AG08395 (cell line): Measurements from ENCODE around the gene PAQR3.
A peak's percentile ranks its signal among the peaks of the same experiment; 100 is the strongest.
"Not testable (repeated sequence)": the region's sequence is repeated elsewhere in the genome, so short reads cannot be mapped to it uniquely, and the experiment has no call there.

Source experiments
- DNase-seq: peaks from one replicate; pipeline ENCODE4 v3.0.0; 2012; ENCODE audit warnings: mixed read lengths, low spot score

The PAQR3 gene

DNA sequence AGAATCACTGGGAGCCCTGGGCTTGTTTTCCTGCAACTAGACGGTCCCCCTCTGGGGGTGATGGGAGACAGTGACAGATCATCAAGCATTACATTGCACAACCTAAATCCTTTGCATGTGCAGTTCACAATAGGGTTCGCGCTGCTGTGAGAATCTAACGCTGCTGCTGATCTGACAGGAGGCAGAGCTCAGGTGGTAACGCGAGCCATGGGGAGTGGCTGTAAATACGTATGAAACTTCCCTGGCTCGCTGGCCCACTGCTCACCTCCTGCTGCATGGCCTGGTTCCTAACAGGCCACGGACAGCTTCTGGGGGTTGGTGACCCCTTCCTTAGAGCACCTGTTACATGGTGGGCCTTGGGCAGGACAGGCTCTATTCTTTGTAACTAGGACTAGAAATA lies 10.4 kb downstream of the PAQR3 start:
- DNase-seq, result no peak

DNA sequence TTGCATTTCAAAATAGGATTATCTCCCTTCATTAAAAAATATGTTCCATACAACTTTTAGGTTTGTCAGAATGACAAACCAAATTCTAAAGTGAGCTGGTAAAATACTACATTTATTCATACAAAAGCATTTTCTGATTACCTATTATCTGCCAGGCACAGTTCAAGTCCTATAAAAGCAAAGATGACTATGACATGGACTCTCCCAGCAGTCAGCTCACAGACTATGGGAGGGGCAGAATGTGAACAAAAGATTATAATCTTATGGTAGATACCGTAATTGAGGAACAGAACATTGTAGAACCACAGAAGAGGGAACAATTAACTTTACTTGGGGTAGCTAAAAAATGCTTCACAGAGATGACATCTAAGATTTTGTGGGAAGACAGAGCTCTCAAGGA lies 12.4 kb downstream of the PAQR3 start:
- no peak for DNase-seq

DNA sequence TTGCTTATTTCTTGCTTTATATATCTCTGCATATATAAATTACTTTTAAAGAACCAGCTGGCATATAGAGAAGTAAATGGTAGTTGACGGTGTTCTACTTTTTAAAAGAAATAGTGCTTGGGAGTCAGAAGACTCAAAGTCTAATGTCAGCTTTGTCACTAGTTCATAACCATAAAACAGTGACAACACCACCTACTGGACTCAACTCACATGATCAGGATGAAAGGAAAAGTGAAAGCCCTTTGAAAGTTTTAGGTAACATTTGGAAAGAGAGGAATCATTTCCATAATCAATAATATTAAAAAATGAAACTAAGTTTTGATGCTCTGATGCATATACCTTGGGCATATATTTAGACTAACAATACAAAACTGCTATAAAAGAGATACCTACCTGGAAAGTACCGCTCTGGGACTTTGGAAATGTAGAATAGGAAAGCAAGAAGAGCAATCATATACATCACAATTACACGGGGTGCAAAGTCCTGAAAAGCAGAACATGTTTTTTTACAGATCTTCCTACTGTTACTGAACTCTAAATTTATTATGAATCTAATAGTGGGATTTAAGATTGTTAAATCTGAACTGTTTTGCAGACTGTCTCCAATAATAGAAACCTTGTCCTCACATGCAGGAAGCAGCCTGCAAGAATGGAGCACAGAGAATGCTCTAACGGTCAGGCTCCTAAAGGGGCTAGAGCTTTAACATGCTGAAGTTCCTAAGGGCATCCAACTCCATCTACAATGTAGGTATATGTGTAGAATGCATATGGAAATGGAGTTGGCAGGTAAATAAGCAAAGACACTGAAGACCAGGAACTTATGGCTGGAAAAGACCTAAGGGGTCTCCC lies 15.6 kb downstream of the PAQR3 start:
- no peak for DNase-seq

DNA sequence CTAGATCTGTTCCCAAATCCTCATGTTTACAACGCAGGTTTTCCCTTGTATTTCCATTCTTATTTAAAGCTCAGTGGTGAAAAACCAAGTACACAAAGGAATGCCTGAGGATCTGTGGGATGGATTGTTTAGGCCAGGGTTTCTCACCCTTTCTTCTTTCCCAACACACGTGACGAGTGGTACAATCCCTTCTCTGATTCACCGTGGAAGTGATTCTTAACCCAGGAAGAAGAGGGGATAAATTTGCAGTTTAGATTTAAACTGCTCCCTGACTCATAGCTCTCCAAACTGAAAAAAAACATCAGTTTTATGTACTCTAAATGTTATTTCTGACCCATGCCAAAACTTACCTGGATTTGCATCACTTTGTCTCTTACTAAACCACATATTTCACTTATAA lies 17.0 kb downstream of the PAQR3 start:
- DNase-seq, result peak; percentile 38

DNA sequence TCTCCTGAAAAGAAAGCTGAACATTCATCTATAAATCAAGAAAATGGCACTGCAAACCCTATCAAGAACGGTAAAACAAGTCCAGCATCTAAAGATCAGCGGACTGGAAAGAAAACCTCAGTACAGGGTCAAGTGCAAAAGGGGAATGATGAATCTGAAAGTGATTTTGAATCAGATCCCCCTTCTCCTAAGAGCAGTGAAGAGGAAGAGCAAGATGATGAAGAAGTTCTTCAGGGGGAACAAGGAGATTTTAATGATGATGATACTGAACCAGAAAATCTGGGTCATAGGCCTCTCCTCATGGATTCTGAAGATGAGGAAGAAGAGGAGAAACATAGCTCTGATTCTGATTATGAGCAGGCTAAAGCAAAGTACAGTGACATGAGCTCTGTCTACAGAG lies 28.6 kb downstream of the PAQR3 start:
- DNase-seq, result no peak

DNA sequence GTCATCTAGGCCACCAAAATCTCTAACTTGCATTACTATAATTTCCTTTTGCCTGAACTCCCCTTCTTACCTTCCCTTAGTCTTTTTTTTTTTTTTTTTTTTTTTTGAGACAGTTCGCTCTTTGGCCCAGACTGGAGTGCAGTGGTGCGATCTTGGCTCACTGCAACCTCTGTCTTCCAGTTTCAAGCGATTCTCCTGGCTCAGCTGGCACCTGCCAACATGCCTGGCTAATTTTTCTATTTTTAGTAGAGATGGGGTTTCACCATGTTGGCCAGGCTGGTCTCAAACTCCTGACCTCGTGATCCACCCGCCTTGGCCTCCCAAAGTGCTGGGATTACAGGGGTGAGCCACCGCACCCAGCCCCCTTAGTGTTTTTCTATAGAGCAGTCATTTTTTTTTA lies 30.3 kb downstream of the PAQR3 start:
- not testable (repeated sequence) for DNase-seq

DNA sequence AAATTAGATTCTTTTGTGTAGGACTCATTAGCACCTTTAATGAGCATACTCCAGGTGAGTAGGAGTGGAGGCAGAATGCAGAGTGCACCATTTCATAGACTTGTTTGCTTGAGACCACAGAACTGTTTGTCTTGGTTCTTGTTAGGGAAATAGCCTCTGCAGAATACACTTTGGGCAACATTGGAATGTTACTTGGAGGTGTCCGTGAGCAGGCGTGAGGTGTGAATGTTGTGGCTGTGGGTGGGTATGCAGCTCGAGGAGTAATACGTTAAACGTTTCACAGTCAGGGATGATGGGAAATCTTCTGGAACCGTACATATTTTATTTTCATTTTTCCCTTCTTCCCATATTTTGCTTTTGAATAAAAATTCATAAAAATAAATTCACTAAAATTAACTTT lies 31.6 kb downstream of the PAQR3 start:
- DNase-seq, result no peak

DNA sequence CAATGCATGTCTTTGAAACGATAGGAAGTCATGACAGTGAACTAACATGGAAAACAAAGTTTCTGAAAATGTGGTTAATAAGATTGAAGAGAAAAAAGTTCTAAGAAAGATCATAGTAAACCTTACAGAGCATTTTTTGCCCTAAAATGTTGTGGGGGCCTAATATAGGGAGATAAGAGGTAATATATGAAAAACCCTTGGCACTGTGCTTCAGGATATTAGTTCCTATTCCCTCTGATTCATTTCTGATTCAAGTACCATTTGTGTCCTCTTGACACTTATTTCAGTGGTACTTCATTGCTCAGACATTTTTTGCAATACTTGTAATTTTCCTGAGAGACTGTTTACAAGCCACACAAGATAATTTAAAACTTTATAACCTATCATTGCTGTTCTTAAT lies 35.1 kb downstream of the PAQR3 start:
- no peak for DNase-seq

DNA sequence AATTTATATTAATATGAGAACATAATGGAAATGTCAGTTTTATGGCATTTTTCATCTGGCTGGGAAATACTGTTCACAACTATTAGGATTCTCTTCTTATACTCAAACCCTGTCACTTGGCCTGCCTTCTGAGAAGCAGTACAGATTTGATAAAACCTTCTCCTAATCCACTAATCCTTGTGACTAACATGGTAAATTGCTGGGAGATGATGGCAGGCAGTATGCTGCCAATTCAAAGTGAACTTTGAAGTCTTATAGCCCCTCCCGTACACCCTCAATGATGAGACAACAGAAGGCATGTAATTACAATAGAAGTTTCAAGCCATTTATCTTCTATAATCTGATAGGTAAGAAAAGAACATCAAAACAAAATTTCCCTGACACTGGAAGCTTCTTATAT lies 36.9 kb downstream of the PAQR3 start:
- no peak for DNase-seq

DNA sequence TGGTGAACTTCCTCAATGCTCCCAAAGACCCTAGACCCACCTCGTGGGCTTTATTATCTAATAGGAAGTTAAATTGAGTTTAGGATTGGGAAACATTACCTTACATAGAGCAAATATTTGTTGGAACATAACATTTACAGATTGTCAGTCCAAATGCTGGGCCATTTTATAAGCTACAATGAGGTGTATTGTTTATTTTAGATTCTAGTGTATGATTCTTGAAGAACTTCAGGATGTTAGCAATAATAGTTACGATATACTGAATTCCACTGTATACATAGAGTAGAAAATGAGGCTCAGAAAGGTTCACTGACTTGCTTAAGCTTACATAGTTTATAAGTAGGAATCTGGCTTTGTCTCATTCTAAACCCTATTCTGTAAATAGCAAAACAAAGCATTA lies 37.4 kb downstream of the PAQR3 start:
- no peak for DNase-seq

DNA sequence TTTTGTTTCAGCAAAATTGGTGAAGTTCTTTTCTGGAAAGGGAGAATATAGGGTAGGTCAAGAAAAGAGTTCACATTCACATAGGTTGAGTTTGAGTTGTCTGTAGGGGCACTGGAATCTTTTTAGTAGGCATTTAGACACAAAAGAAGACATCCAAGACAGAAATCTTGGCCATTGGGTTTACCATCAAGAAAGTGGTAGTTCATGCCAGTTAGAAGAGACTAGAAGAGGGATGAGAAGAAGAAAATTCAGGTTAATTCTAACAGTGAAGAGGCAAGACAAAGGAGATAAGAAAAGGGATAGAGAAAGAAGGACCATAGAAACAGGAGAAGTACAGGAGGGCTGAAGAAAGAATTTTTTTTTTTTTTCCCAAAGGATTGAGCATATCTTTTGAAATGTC lies 39.9 kb downstream of the PAQR3 start:
- DNase-seq, result no peak

DNA sequence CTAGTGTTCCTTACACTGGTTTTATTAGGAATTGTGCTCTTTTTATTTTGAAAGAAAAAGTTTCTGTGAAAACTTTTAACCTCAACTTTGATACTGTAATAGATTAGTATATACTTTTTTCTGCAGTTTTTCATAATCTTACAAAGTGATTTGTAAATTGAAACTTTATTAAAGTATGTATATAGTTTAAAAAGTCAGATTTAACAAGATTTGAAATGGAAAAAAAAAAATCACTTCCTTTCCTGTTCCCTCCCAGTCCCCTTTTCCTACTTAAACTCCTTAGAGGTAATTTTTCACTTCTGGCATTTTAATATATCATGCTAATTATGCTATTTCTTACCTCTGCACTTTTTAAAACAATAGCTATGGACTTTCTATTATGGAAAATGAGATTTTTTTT lies 49.3 kb downstream of the PAQR3 start:
- no peak for DNase-seq

DNA sequence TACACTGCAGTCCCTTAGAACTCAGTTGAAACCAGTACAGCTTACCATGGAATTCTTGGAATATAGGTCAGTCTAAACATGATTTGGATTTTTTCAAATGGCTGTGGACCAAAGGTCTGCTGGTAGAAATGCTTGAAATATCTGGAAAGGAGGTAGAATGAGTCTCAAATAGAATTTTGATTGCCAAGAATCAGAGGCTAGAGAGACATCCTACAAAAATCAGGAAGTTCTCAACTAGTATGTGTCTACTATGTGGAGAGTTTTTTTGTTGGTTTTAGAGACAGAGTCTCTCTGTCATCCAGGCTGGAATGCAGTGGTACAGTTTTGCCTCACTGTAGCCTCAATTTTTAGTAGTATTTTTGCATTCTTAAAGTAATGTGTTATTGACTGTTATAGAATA lies 53.6 kb downstream of the PAQR3 start:
- DNase-seq, result peak; percentile 39

DNA sequence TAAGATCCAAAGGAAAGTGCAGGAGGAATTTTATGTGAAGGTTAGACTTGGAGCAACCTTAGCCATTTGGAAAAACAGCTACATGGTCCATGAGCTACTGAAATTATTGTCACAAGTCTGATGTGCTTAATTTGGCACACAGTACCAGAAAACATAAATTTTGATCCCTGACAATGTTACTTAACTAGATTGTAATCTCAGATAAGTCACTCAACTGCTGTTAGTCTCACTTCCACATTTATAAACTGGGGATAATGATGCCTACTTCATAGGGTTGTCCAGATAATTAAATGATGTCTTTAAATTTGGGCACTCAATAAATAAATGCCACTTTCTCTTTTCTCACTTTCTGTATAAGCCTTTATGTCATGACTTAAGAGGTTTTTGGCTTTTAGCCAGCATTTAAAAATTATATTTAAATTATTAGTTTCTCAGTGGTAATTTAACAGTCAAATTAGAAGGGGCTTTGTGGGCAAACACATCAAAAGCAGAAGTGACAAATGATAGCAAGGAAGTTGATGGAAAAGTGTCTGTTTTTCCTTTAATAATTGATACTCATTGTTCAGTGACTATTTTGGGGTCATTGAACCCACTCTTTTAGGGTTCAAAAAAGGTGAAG lies 58.3 kb downstream of the PAQR3 start:
- no peak for DNase-seq

DNA sequence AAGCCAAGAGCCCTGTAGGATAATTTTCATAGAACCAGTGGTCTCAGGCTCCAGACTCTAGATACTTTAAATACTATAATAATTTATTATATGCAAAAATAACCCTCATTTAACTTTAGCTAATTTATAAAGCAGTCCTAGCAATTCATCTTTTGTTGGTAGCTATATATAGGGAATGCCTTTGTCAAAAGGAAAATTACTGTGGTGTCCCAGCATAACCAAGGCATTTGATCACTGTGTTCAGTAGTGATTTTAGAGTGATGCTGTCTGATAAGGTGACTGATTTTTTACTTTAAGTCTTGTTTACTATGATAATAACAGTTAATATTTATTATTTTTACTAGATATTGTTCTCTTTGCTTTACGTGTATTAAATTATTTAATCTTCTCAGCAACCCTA lies 61.2 kb downstream of the PAQR3 start:
- DNase-seq, result no peak

DNA sequence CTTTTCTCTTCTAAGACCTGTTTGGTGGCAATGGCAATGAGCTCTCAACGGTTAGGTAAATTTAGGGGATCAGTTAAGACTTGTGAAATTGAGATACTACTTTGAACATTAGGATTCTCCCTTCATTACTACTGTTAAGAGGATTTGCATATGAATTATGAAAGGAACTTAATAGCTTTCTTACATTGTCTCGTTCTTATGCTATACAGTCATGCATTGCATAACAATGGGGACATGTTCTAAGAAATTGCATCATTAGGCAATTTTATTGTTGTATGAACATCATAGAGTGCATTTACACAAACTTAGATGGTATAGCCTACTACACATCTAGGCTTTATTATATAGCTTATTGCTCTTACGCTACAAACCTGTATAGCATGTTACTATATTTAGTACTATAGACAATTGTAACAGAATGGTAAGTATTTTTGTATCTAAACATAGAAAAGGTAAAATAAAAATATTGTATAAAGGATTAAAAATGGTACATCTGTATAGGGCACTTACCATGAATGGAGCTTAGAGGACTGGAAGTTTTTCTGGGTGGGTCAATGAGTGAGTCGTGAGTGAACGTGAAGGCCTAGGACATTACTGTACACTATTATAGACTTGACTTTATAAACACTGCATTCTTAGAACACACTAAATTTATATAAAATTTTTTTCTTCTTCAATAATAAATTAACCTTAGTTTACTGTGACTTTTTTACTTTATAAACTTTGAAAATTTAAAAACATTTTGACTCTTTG lies 62.5 kb downstream of the PAQR3 start:
- DNase-seq, result no peak

DNA sequence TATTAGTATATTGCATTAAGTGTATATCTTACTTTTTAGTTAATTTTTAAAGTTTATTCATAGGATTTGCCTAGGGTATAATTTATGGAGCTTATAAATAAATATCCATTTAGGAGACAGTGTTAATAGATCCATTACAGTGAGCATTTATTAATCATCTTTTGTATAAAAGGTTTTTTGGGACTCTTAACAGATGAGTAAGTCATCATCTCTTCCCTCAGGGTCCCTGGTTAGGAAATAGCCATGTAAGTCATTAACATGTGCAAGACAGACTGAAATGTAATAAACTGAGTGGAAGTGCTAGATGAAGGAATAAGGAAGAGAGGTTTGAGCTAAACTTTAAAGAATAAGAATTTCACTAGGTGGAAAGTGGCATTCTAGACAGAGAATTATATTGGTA lies 69.2 kb downstream of the PAQR3 start:
- DNase-seq, result no peak

DNA sequence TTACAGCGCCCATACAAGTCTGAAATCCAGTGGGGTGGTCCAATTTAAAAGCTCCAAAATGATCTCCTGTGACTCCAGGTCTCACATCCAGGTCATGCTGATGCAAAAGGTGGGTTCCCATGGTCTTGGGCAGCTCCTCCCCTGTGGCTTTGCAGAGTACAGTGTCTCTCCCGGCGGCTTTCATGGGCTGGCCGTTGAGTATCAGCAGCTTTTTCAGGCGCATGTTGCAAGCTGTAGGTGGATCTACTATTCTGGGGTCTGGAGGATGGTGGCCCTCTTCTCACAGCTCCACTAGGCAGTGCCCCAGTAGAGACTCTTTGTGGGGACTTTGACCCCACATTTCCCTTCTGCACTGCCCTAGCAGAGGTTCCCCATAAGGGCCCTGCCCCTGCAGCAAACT lies 70.5 kb downstream of the PAQR3 start:
- DNase-seq, result not testable (repeated sequence)

DNA sequence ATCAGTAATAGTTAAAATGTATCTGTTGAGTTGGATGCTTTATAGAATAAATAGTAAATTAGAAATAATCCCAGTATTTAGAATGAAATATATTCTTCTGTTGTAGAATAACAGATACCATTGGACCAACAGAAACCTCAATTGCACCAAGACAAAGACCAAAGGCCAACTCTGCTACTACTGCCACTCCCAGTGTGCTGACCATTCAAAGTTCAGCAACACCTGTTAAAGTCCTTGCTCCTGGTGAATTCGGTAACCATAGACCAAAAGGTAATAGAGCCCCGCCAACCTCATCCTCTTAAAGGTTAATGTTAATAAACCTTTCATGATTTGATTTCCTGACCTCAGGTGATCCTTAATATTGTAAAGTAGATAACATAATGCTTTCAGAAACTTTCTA lies 73.8 kb downstream of the PAQR3 start:
- DNase-seq, result no peak

DNA sequence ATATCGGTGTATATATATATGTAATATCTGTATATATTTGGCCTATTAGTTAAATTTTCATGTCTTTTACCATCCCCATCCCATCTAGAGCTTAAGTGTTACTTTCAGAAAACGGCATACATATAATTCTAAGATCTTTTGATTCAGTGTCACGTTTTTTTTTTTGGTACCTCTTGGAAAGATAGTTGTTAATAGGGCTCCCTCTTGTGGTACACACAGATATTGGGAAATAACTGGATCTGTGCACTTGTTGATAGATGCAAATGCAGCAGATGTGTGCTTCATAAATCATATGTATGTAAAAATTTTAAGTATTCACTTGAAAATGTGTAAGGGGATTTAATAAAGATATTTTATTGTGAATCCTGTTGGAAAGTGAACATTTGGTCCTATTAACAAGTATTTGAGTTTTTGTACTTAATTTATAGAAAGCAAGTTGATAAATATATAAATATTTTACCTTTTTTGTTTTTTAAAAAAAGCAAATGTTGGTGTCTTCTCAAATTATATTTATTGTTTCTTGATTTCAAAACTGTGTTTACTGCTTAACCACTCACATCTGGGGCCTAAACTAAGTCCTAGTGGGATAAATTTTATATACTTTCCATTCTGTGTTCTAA lies 74.7 kb downstream of the PAQR3 start:
- DNase-seq, result peak; percentile 57

DNA sequence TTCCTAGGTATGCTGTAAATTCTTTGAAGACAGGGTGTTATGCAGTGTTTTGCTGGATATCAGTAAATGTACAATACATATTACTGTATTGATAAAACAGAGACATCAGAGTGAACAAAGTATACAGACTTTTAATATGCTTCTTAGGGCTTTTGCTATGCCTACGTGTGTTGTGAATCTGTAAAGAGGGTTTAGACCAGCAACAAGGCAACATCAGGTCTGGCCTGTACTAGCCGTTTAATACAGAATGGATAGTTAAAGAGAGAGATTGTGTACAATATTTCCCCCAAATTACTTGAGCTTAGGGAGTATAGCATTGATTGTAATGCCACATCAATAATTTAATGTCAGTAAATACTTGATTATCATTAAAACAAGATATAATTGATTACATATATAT lies 75.2 kb downstream of the PAQR3 start:
- DNase-seq, result no peak

DNA sequence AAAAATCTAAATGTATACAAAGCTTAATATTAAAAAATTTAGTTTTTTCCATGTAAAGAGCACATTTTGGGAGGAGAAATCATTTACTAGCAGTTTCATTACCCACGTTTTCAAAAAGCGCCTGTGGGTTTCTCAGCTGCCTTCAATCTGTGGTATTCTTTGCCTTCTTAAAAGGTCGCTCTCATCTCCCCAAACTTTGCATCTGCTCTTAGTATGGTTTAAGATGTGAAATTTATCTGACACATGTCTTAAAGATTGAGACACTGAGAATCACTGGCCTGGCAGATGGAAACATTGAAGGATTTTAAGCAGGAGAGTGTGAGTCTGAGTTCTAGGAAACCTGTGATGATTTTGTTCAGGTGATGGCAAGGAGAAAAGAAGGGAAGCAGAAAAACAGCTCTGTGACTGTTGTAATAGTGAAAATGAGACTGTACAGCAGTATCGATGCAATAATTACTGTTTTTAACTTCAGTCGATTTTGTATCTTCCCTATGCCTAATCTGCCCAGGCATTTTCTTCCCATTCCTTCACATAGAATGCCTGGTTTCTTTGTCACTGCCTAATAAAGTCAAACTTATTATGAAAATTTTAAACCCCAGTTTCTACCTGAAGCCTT lies 75.9 kb downstream of the PAQR3 start:
- no peak for DNase-seq
